COLO668 (cell line): ENCODE results near the gene ZSWIM4.

Source experiments
- DNase-seq: peaks from one replicate; lab custom pipeline; 2025; ENCODE audit not compliant: unreplicated experiment; lab: John Stamatoyannopoulos, UW

The ZSWIM4 gene

GRCh38 chr19:13808856-13809255, 13.6 kb downstream of the ZSWIM4 start:
- DNase-seq = no peak

- no peak for DNase-seq
Observed at GRCh38 chr19:13812544-13812943, 17.3 kb downstream of the ZSWIM4 start.

GRCh38 chr19:13813147-13813546, 17.9 kb downstream of the ZSWIM4 start:
- DNase-seq = no peak

GRCh38 chr19:13814550-13814949, 19.3 kb downstream of the ZSWIM4 start:
- no peak for DNase-seq

GRCh38 chr19:13817018-13817614, 21.9 kb downstream of the ZSWIM4 start:
- peak; percentile 80 for DNase-seq

- peak; percentile 98 for DNase-seq
Observed at GRCh38 chr19:13817615-13818371, 22.6 kb downstream of the ZSWIM4 start.

- no peak for DNase-seq
Observed at GRCh38 chr19:13819238-13819637, 24.0 kb downstream of the ZSWIM4 start.

- DNase-seq = no peak
Observed at GRCh38 chr19:13821292-13821691, 26.0 kb downstream of the ZSWIM4 start.

- DNase-seq = no peak
Observed at GRCh38 chr19:13823256-13823655, 28.0 kb downstream of the ZSWIM4 start.

- DNase-seq = no peak
Observed at GRCh38 chr19:13823901-13824300, 28.7 kb downstream of the ZSWIM4 start.

GRCh38 chr19:13824703-13825102, 29.5 kb downstream of the ZSWIM4 start:
- DNase-seq = no peak

- peak; percentile 39 for DNase-seq
Observed at GRCh38 chr19:13825489-13826441, 30.5 kb downstream of the ZSWIM4 start.

GRCh38 chr19:13826652-13827235, 31.5 kb downstream of the ZSWIM4 start:
- DNase-seq = no peak

GRCh38 chr19:13827656-13828055, 32.4 kb downstream of the ZSWIM4 start:
- DNase-seq = no peak

GRCh38 chr19:13830114-13830740, 35.0 kb downstream of the ZSWIM4 start:
- no peak for DNase-seq

- DNase-seq = no peak
Observed at GRCh38 chr19:13830741-13831536, 35.7 kb downstream of the ZSWIM4 start.

GRCh38 chr19:13831537-13832467, 36.6 kb downstream of the ZSWIM4 start:
- no peak for DNase-seq

- peak; percentile 95 for DNase-seq
Observed at GRCh38 chr19:13833330-13834243, 38.3 kb downstream of the ZSWIM4 start.
